Measurements from ENCODE around the gene UBE4B. TPM values are rescaled to one million over a fixed set of nuclear protein-coding genes. Genes with fewer than 3 reads are reported as not detected.

UBE4B gene
- total RNA-seq, 1 experiment from 2014 or later, result 54.7 TPM

DNA sequence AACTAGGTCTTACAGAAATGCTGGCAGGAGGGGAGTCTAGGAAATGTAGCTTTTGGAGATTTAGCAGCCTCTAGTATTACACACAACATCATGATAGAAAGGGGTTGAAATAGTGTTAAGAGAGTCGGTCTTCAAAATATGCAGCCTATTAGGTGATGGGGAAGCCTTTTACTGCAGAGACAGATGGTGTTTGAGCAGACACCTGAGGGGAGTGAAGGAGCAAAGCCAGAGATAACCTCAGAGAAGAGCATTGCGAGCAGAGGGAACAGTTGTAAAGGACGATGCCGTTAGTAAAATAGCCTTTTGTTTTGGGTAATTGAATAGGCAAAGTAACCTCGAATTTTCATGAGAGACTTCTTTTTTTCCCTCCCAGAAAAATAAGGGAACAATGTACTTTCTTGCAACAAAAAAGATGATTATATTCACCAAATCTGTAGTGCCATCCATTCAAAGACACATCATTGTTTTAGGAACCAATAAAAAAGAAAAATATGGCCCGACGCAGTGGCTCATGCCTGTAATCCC is 111.3 kb downstream of the UBE4B start:
- ChIA-PET POLR2A (no interaction called here), CTCF (no interaction called here)
- no peaks in the 10 kb centered on the region for H3K27me3 ChIP-seq (ENCODE audit: control insufficient read depth, insufficient read depth, low read length)
- intact Hi-C loops (cut with micrococcal nuclease; ENCODE audit: unreplicated experiment) (no loop called here), in situ Hi-C loops (cut with HindIII; ENCODE audit: low pct_unique_long_range_greater_than_20kb, low sequenced_read_pairs) (no loop called here)
- no peak for TF ChIP-seq REST (IDR thresholded peaks at IDR 0.05; ENCODE audit: insufficient read depth in 1 of 2, low read depth in 2 of 2, low read length in 1 of 2)
- TF ChIP-seq POLR2AphosphoS5 (IDR thresholded peaks at IDR 0.05; ENCODE audit: low read depth, low read length), result no peak
- no peak for TF ChIP-seq TCF7L2 (IDR thresholded peaks at IDR 0.05; ENCODE audit: low read depth, low read length)
- TF ChIP-seq SIN3A (IDR thresholded peaks at IDR 0.05; ENCODE audit: borderline replicate concordance, insufficient read depth, low read depth, low read length), result no peak
- no peak for TF ChIP-seq CTCF (IDR thresholded peaks at IDR 0.05)
- H3K4me1 ChIP-seq (ENCODE audit: control insufficient read depth, insufficient read depth, low read length), result no peaks in the 10 kb centered on the region
- BruUV-seq (replicated peaks), result TSS peak; percentile 26
- no peak overlapping the region for H3K4me3 ChIP-seq (ENCODE audit: low read depth in 2 of 2, low read length in 2 of 2)
- H3K36me3 ChIP-seq (ENCODE audit: control insufficient read depth, insufficient read depth, low read length), result no peaks in the 10 kb centered on the region
- H3K9me3 ChIP-seq (ENCODE audit: control insufficient read depth, insufficient read depth, low read depth, low read length), result no peaks in the 10 kb centered on the region
- H3K27ac ChIP-seq (ENCODE audit: low read length), result no peak overlapping the region
- no peak for DNase-seq (ENCODE audit: low read depth, low spot score)
- no peak for ATAC-seq

DNA sequence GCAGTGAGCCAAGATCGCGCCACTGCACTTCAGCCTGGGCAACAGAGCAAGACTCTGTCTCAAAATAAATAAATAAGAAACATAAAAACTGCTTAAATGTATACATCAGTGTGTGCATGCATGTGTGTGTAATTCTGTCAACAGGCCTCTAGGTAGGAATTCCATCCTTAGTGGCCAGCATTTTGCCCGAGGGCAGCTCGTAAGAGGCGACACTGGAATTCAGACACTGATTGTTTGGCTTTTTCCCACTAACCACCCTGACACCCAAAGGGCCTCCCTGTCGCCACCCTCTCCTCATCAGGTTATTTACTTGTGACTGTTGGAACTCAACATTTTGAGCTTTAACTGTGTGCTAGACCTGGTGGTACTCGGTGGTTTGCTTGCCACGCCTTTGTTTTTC is 113.6 kb downstream of the UBE4B start:
- no TSS peak for BruUV-seq (replicated peaks)
- ChIA-PET POLR2A (no interaction called here), CTCF (no interaction called here)
- H3K9me3 ChIP-seq (ENCODE audit: control insufficient read depth, insufficient read depth, low read depth, low read length), result no peaks in the 10 kb centered on the region
- TF ChIP-seq SIN3A (IDR thresholded peaks at IDR 0.05; ENCODE audit: borderline replicate concordance, insufficient read depth, low read depth, low read length) (no peak), CTCF (IDR thresholded peaks at IDR 0.05) (no peak), REST (IDR thresholded peaks at IDR 0.05; ENCODE audit: insufficient read depth in 1 of 2, low read depth in 2 of 2, low read length in 1 of 2) (no peak), TCF7L2 (IDR thresholded peaks at IDR 0.05; ENCODE audit: low read depth, low read length) (no peak), POLR2AphosphoS5 (IDR thresholded peaks at IDR 0.05; ENCODE audit: low read depth, low read length) (no peak)
- H3K36me3 ChIP-seq (ENCODE audit: control insufficient read depth, insufficient read depth, low read length), result 0 out of 2 replicates have a peak, but pooled peaks cover 7% of the 10 kb centered on the region
- DNase-seq (ENCODE audit: low read depth, low spot score) (no peak), ATAC-seq (no peak)
- no peaks in the 10 kb centered on the region for H3K27me3 ChIP-seq (ENCODE audit: control insufficient read depth, insufficient read depth, low read length)
- intact Hi-C loops (cut with micrococcal nuclease; ENCODE audit: unreplicated experiment), result no loop called here
- H3K27ac ChIP-seq (ENCODE audit: low read length), result no peak overlapping the region
- H3K4me3 ChIP-seq (ENCODE audit: low read depth in 2 of 2, low read length in 2 of 2), result no peak overlapping the region
- in situ Hi-C loops (cut with HindIII; ENCODE audit: low pct_unique_long_range_greater_than_20kb, low sequenced_read_pairs), result no loop called here
- no peaks in the 10 kb centered on the region for H3K4me1 ChIP-seq (ENCODE audit: control insufficient read depth, insufficient read depth, low read length)
